LoVo (cell line): ENCODE measurements around the gene COMMD10.
"Not testable (repeated sequence)": the region's sequence is repeated elsewhere in the genome, so short reads cannot be mapped to it uniquely, and the experiment has no call there.

Experiments used
- DNase-seq: peaks from one replicate; pipeline ENCODE4 v3.0.0-alpha.2; 2016; ENCODE audit warnings: low spot score

COMMD10 gene

GRCh38 chr5:116097301-116097700, 12.5 kb downstream of the COMMD10 start:
- no peak for DNase-seq

- DNase-seq = no peak
These were observed 14.2 kb downstream of the COMMD10 start for GRCh38 chr5:116098998-116099397.

DNA sequence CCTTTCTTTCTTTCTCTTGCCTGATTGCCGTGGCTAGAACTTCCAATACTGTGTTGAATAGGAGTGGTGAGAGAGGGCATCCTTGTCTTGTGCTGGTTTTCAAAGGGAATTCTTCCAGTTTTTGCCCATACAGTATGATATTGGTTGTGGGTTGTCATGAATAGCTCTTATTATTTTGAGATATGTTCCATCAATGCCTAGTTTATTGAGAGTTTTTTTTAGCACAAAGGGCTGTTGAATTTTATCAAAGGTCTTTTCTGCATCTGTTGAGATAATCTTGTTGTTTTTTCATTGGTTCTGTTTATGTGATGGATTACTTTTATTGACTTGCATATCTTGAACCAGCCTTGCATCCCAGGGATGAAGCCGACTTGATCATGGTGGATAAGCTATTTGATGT, 20.1 kb downstream of the COMMD10 start:
- not testable (repeated sequence) for DNase-seq

DNA sequence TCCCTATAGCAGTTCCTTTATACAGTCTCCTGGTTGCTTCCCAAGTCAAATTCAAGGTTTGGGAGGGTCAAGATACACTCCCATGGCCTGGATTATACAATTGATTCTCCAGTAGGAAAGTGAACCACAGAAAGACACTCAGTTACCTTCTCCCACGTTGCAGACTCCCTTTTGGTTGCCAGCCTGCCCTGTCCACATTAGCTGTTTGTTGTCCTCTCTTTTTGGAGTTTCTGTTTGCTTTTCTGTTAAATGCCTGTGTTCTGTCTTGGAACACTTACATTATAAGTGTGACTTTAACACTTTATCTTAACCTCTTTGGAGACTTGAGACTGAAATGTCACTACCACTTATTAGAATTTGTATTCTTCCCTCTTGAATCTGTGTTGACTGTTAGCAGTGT, 30.3 kb downstream of the COMMD10 start:
- DNase-seq = no peak

DNA sequence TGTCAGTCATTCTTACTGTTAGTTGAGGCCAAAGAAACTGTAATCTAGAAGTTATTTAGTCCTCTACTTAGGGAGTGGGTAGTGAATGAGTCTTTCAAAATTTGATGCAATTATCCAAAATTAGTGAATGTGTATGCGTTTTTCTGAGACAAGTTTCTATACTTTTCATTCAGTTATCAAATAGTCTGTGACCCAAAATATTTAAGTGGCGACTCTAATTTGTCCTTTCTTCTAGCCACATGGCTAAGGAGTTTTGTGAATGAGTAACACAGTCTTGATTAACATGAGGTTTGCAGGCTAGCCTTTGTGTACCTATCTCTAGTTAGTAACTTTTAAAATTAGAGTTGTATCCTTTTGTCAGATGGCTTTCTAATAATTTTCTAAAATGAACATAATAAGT, 45.6 kb downstream of the COMMD10 start:
- no peak for DNase-seq

- DNase-seq = no peak
These were observed 46.2 kb downstream of the COMMD10 start for GRCh38 chr5:116130976-116131375.

- no peak for DNase-seq
These were observed 48.5 kb downstream of the COMMD10 start for GRCh38 chr5:116133281-116133680.

- DNase-seq = no peak
These were observed 50.5 kb downstream of the COMMD10 start for GRCh38 chr5:116135344-116135743.

DNA sequence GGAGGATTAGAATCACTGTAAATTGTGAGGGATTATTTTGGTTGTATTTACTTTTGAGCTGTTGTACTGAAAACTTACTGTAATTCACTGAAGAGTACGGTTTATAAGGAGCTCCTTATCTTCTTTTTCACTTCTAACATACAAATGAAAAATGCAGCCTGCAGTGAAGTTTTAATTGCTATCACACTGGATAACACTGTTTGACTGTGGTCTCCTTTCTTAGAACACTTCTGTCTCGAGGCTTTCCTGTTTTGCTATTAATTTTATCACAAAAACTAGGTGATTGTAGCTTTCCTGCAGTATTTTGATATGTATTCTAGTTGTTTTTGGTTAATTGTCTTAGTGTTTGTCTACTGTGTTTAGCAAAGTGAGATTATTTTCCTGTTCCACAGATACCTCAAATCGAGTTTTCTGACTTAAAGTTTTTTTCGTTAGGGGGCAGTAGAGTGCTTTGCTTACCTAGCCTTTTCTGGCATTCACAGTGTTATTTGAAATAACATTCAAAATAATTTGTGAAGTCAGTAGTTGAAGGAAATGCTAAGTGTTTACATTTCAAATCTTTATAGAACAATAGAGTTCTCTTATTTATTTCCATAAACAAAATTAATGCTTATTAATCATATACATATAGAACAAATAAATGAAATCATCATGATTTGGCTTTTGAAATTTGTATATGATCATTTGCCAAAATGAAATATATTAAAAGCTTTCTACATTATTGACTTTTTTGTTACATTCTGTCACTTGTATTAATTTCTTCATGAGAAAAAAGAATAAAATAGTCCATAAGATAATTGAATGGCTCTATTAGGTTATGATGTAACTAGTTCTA, 52.9 kb downstream of the COMMD10 start:
- DNase-seq = peak; percentile 57

GRCh38 chr5:116142495-116142894, 57.7 kb downstream of the COMMD10 start:
- DNase-seq = no peak

DNA sequence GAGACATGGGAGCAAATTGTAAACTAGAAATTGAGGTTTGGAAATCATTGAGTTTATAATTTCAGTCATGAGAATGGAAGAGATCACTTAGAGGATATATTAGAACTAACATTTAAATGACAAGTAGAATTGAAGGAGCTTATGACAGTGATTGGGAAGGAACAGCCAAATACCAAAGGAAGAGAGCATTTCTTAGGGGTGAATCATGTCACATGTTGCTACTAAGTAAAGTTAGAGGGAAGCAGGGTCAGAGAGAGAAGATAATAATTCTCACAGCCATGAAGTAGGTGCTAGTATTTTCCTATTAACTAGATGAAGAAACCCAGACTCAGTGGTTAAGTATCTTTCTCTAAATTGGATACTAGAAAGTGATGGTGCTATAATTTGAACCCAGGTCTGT, 59.3 kb downstream of the COMMD10 start:
- DNase-seq = no peak

GRCh38 chr5:116144991-116145390, 60.2 kb downstream of the COMMD10 start:
- no peak for DNase-seq

DNA sequence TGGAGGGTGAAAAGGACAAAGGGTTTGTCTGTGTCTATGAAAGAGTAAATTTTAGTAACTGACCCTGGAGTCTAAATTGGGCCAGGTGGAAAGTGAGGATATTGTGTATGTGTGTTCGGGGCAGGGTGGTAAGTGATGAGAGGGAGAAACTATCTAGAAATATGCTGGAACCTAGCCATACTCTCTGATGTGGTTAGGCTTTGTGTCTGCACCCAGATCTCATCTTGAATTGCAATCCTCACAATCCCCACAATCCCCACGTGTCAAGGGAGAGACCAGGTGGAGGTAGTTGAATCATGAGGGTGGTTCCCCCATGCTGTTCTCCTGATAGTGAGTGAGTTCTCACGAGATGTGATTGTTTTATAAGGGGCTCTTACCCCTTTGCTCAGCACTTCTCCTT, 60.6 kb downstream of the COMMD10 start:
- peak; percentile 37 for DNase-seq

GRCh38 chr5:116152169-116152568, 67.3 kb downstream of the COMMD10 start:
- no peak for DNase-seq

- no peak for DNase-seq
These were observed 68.9 kb downstream of the COMMD10 start for GRCh38 chr5:116153687-116154174.

DNA sequence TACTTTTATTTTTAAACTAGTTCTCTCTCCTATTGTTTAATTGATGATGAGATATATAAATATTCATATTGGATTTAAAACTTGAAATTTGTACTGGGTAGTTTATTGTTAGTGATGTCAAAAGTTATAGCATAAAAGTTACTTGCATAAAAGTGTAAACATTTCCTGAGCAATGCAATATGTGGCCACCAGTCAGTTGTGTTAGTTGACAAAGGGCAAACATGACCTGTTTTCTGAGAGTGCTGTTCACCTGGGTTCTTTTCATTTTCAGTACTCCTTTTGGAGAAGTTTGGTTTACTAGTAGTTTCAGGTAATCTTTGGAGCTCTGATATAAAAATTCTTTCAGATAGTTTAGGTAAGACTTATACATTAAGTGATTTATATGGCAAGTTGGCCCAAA, 69.4 kb downstream of the COMMD10 start:
- no peak for DNase-seq

DNA sequence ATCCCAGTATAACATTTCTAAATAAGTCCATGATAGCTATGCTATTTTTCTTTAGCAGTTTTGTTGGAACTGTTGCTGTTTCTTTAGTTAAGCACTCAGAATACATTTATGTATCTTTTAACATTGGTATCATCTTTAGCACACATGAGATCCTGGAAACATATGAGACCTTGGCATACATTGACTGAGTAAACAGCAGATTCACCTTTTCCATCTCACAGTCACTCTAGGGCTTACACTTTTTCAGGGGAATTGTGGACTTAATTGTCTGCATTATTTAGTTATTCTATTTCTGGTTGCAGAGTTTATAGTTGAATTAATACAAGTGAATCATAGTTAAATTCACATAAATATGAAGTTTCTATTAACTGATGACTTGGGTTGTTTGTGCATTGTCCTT, 70.1 kb downstream of the COMMD10 start:
- no peak for DNase-seq

DNA sequence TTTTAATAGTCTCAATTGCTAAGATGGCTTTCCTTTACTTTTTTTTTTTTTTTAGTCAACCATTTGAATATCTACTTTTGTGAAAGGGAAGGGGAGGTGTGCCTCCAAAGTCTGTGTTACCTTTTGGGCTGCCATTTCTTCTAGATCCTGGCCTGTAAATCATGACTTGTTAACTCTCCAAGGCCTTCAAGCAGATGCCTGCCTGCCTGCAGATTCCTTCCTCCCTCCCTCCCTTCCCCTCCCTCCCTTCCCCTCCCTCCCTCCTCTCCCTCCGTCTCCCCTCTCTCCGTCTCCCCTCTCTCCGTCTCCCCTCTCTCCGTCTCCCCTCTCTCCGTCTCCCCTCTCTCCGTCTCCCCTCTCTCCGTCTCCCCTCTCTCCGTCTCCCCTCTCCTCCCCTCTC, 73.1 kb downstream of the COMMD10 start:
- DNase-seq = no peak

DNA sequence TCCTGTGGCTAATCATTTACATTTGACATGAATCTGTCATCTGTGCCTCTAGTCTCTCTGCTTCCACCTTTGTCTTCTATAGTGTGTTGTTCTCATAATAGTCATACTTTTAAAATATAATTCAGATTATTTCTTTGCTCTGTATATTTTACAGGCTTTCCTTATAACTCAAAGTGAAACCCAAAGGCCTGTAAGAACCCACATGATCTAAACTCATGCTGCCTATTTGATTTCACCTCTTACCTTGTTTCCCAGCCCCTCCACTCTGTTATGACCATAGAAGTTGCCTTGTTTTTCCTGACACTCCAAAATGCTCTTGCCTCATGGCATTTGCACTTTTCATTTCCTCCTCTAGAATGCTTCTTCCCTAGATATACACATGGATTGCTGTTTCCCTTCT, 74.2 kb downstream of the COMMD10 start:
- no peak for DNase-seq

DNA sequence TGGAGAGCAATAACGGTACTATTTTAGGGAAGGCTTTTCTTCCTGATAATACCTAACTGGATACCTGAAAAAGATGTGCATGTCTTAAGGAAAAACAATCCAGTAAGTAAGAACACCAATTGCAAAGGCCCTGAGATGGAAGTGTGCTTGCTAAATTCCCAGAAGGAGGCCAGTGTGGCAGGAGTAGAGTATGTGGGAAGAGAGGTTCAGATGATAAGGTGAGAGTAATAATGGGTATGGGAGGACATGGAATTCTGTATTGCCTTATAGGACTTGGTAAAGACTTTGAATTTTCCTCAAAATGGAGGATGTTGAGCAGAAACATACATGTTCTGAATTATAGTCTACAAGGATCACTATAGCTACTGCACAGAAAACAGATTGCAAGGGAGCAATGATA, 89.3 kb downstream of the COMMD10 start:
- no peak for DNase-seq

GRCh38 chr5:116176121-116176520, 91.3 kb downstream of the COMMD10 start:
- no peak for DNase-seq

- DNase-seq = no peak
These were observed 94.1 kb downstream of the COMMD10 start for GRCh38 chr5:116178925-116179324.

DNA sequence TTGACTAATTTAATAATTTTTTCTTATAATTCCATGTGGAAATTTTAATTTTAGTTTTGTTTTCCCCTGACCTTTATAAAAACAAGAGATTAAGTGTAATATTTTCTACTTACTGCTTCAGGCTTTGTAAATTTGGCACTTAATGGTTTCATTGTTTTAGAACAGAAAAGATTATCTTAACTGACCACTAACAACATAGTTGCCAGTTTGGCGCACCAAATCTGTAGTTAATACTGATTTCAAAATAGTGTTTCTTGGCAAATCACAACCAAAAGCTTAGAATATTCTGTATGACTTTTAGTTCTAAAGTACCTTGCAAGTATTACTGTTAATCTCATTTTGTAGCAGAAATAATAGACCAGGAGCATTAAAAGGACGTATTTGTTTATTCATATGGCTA, 124.3 kb downstream of the COMMD10 start:
- no peak for DNase-seq

GRCh38 chr5:116212225-116212624, 127.4 kb downstream of the COMMD10 start:
- no peak for DNase-seq
